ENCODE data around the gene RASGRP4. TPM values are rescaled to one million over a fixed set of nuclear protein-coding genes. Genes with fewer than 3 reads are reported as not detected.
A peak's percentile ranks its signal among the peaks of the same experiment; 100 is the strongest.

RASGRP4 gene
- total RNA-seq, 1 experiment from 2014 or later, result 0.15 TPM

- Histone ChIP-seq H3K9ac (ENCODE audit: low read length) (no peak overlapping the region), H3K4me3 (ENCODE audit: low read length) (no peak overlapping the region), H3K36me3 (ENCODE audit: insufficient read depth, low read length) (no peaks in the 10 kb centered on the region), H3K27ac (ENCODE audit: low read length) (no peak overlapping the region), H3K27me3 (ENCODE audit: low read length) (no peaks in the 10 kb centered on the region), H3K9me2 (replicated peaks; ENCODE audit: insufficient read depth, low read length) (no peaks in the 10 kb centered on the region), H2AFZ (ENCODE audit: low read length) (no peak overlapping the region), H3K4me2 (ENCODE audit: low read depth, low read length, poor library complexity, severe bottlenecking) (no peak overlapping the region), H3K4me1 (ENCODE audit: low read length) (no peaks in the 10 kb centered on the region), H4K20me1 (ENCODE audit: insufficient read depth, low read depth, low read length) (no peaks in the 10 kb centered on the region), H3K9me3 (ENCODE audit: low read length) (no peaks in the 10 kb centered on the region), H3K79me2 (ENCODE audit: low read length) (no peaks in the 10 kb centered on the region)
- DNase-seq, result peak; percentile 91
Observed at GRCh38 chr19:38452430-38453366, 26.7 kb upstream of the RASGRP4 start.

GRCh38 chr19:38451629-38452028 is 25.6 kb upstream of the RASGRP4 start:
- no peak overlapping the region for H3K9ac ChIP-seq (ENCODE audit: low read length)
- no peaks in the 10 kb centered on the region for H3K36me3 ChIP-seq (ENCODE audit: insufficient read depth, low read length)
- no peak overlapping the region for H2AFZ ChIP-seq (ENCODE audit: low read length)
- H3K4me2 ChIP-seq (ENCODE audit: low read depth, low read length, poor library complexity, severe bottlenecking), result no peak overlapping the region
- no peak overlapping the region for H3K4me3 ChIP-seq (ENCODE audit: low read length)
- no peaks in the 10 kb centered on the region for H3K9me3 ChIP-seq (ENCODE audit: low read length)
- no peak for DNase-seq
- H3K9me2 ChIP-seq (replicated peaks; ENCODE audit: insufficient read depth, low read length), result no peaks in the 10 kb centered on the region
- H3K4me1 ChIP-seq (ENCODE audit: low read length), result no peaks in the 10 kb centered on the region
- no peaks in the 10 kb centered on the region for H4K20me1 ChIP-seq (ENCODE audit: insufficient read depth, low read depth, low read length)
- no peak overlapping the region for H3K27ac ChIP-seq (ENCODE audit: low read length)
- H3K79me2 ChIP-seq (ENCODE audit: low read length), result no peaks in the 10 kb centered on the region
- H3K27me3 ChIP-seq (ENCODE audit: low read length), result no peaks in the 10 kb centered on the region

GRCh38 chr19:38451036-38451435 is 25.0 kb upstream of the RASGRP4 start:
- no peaks in the 10 kb centered on the region for H3K9me3 ChIP-seq (ENCODE audit: low read length)
- no peaks in the 10 kb centered on the region for H3K4me1 ChIP-seq (ENCODE audit: low read length)
- H3K4me3 ChIP-seq (ENCODE audit: low read length), result no peak overlapping the region

GRCh38 chr19:38449518-38449917 is 23.5 kb upstream of the RASGRP4 start:
- no peak overlapping the region for H2AFZ ChIP-seq (ENCODE audit: low read length)
- H3K9me2 ChIP-seq (replicated peaks; ENCODE audit: insufficient read depth, low read length), result no peaks in the 10 kb centered on the region
- DNase-seq, result no peak
- H3K9ac ChIP-seq (ENCODE audit: low read length), result no peak overlapping the region
- H3K36me3 ChIP-seq (ENCODE audit: insufficient read depth, low read length), result no peaks in the 10 kb centered on the region
- H3K27ac ChIP-seq (ENCODE audit: low read length), result no peak overlapping the region
- H3K4me3 ChIP-seq (ENCODE audit: low read length), result no peak overlapping the region
- H3K79me2 ChIP-seq (ENCODE audit: low read length), result no peaks in the 10 kb centered on the region
- H3K9me3 ChIP-seq (ENCODE audit: low read length), result no peaks in the 10 kb centered on the region
- H4K20me1 ChIP-seq (ENCODE audit: insufficient read depth, low read depth, low read length), result no peaks in the 10 kb centered on the region
- H3K4me2 ChIP-seq (ENCODE audit: low read depth, low read length, poor library complexity, severe bottlenecking), result no peak overlapping the region
- H3K4me1 ChIP-seq (ENCODE audit: low read length), result no peaks in the 10 kb centered on the region
- H3K27me3 ChIP-seq (ENCODE audit: low read length), result no peaks in the 10 kb centered on the region

More at GRCh38 chr19:38451036-38451435, 25.0 kb upstream of the RASGRP4 start:
- no peak overlapping the region for H3K27ac ChIP-seq (ENCODE audit: low read length)
- H3K9me2 ChIP-seq (replicated peaks; ENCODE audit: insufficient read depth, low read length), result no peaks in the 10 kb centered on the region
- H3K36me3 ChIP-seq (ENCODE audit: insufficient read depth, low read length), result no peaks in the 10 kb centered on the region
- H3K4me2 ChIP-seq (ENCODE audit: low read depth, low read length, poor library complexity, severe bottlenecking), result no peak overlapping the region
- H2AFZ ChIP-seq (ENCODE audit: low read length), result no peak overlapping the region
- H3K9ac ChIP-seq (ENCODE audit: low read length), result no peak overlapping the region
- no peaks in the 10 kb centered on the region for H4K20me1 ChIP-seq (ENCODE audit: insufficient read depth, low read depth, low read length)
- no peaks in the 10 kb centered on the region for H3K27me3 ChIP-seq (ENCODE audit: low read length)
- DNase-seq, result no peak
- H3K79me2 ChIP-seq (ENCODE audit: low read length), result no peaks in the 10 kb centered on the region

GRCh38 chr19:38448225-38448624 is 22.2 kb upstream of the RASGRP4 start:
- Histone ChIP-seq H3K4me1 (ENCODE audit: low read length) (no peaks in the 10 kb centered on the region), H3K79me2 (ENCODE audit: low read length) (no peaks in the 10 kb centered on the region), H3K4me3 (ENCODE audit: low read length) (no peak overlapping the region), H3K9me2 (replicated peaks; ENCODE audit: insufficient read depth, low read length) (no peaks in the 10 kb centered on the region), H4K20me1 (ENCODE audit: insufficient read depth, low read depth, low read length) (no peaks in the 10 kb centered on the region), H3K4me2 (ENCODE audit: low read depth, low read length, poor library complexity, severe bottlenecking) (no peak overlapping the region), H2AFZ (ENCODE audit: low read length) (no peak overlapping the region), H3K9ac (ENCODE audit: low read length) (no peak overlapping the region), H3K27ac (ENCODE audit: low read length) (no peak overlapping the region), H3K27me3 (ENCODE audit: low read length) (no peaks in the 10 kb centered on the region), H3K9me3 (ENCODE audit: low read length) (no peaks in the 10 kb centered on the region), H3K36me3 (ENCODE audit: insufficient read depth, low read length) (no peaks in the 10 kb centered on the region)
- DNase-seq, result no peak

GRCh38 chr19:38445362-38445761 is 19.3 kb upstream of the RASGRP4 start:
- DNase-seq, result no peak
- Histone ChIP-seq H3K27ac (ENCODE audit: low read length) (no peak overlapping the region), H4K20me1 (ENCODE audit: insufficient read depth, low read depth, low read length) (no peaks in the 10 kb centered on the region), H3K79me2 (ENCODE audit: low read length) (no peaks in the 10 kb centered on the region), H2AFZ (ENCODE audit: low read length) (no peak overlapping the region), H3K9me2 (replicated peaks; ENCODE audit: insufficient read depth, low read length) (no peaks in the 10 kb centered on the region), H3K4me1 (ENCODE audit: low read length) (no peaks in the 10 kb centered on the region), H3K4me2 (ENCODE audit: low read depth, low read length, poor library complexity, severe bottlenecking) (no peak overlapping the region), H3K9ac (ENCODE audit: low read length) (no peak overlapping the region), H3K36me3 (ENCODE audit: insufficient read depth, low read length) (no peaks in the 10 kb centered on the region), H3K27me3 (ENCODE audit: low read length) (no peaks in the 10 kb centered on the region), H3K4me3 (ENCODE audit: low read length) (no peak overlapping the region), H3K9me3 (ENCODE audit: low read length) (no peaks in the 10 kb centered on the region)

GRCh38 chr19:38444026-38444425 is 18.0 kb upstream of the RASGRP4 start:
- H3K79me2 ChIP-seq (ENCODE audit: low read length), result no peaks in the 10 kb centered on the region

GRCh38 chr19:38443458-38443999 is 17.5 kb upstream of the RASGRP4 start:
- H3K27me3 ChIP-seq (ENCODE audit: low read length), result no peaks in the 10 kb centered on the region
- no peaks in the 10 kb centered on the region for H3K36me3 ChIP-seq (ENCODE audit: insufficient read depth, low read length)
- H3K9ac ChIP-seq (ENCODE audit: low read length), result no peak overlapping the region
- H3K79me2 ChIP-seq (ENCODE audit: low read length), result no peaks in the 10 kb centered on the region
- H3K4me2 ChIP-seq (ENCODE audit: low read depth, low read length, poor library complexity, severe bottlenecking), result no peak overlapping the region
- no peak for DNase-seq
- no peak overlapping the region for H3K27ac ChIP-seq (ENCODE audit: low read length)
- H3K9me3 ChIP-seq (ENCODE audit: low read length), result no peaks in the 10 kb centered on the region
- H4K20me1 ChIP-seq (ENCODE audit: insufficient read depth, low read depth, low read length), result no peaks in the 10 kb centered on the region
- no peak overlapping the region for H2AFZ ChIP-seq (ENCODE audit: low read length)
- H3K9me2 ChIP-seq (replicated peaks; ENCODE audit: insufficient read depth, low read length), result no peaks in the 10 kb centered on the region
- H3K4me3 ChIP-seq (ENCODE audit: low read length), result no peak overlapping the region
- H3K4me1 ChIP-seq (ENCODE audit: low read length), result no peaks in the 10 kb centered on the region

More at GRCh38 chr19:38444026-38444425, 18.0 kb upstream of the RASGRP4 start:
- Histone ChIP-seq H4K20me1 (ENCODE audit: insufficient read depth, low read depth, low read length) (no peaks in the 10 kb centered on the region), H3K9me2 (replicated peaks; ENCODE audit: insufficient read depth, low read length) (no peaks in the 10 kb centered on the region), H3K4me2 (ENCODE audit: low read depth, low read length, poor library complexity, severe bottlenecking) (no peak overlapping the region), H3K9ac (ENCODE audit: low read length) (no peak overlapping the region), H3K4me1 (ENCODE audit: low read length) (no peaks in the 10 kb centered on the region), H2AFZ (ENCODE audit: low read length) (no peak overlapping the region), H3K4me3 (ENCODE audit: low read length) (no peak overlapping the region), H3K9me3 (ENCODE audit: low read length) (no peaks in the 10 kb centered on the region), H3K27me3 (ENCODE audit: low read length) (no peaks in the 10 kb centered on the region), H3K36me3 (ENCODE audit: insufficient read depth, low read length) (no peaks in the 10 kb centered on the region), H3K27ac (ENCODE audit: low read length) (no peak overlapping the region)
- DNase-seq, result no peak

Data from Karpas-422 (cell line).